SK-N-SH (cell line): ENCODE results near the gene NACAD. TPM values are rescaled to one million over a fixed set of nuclear protein-coding genes. Genes with fewer than 3 reads are reported as not detected.

Experiments used
- CTCF ChIA-PET: fragments of 300-600, 350-600 bp; formaldehyde crosslinking; extraction: SDS; loops from one replicate; lab custom pipeline; 2021; lab: Yijun Ruan, JAX
- POLR2A ChIA-PET: fragments of 350-600 bp; sonication (Branson Sonifier 250); formaldehyde crosslinking; extraction: SDS; loops from one replicate; lab custom pipeline; 2020; ENCODE audit warnings: antibody characterized with exemption, inconsistent platforms; lab: Yijun Ruan, JAX
- DNase-seq: peaks from one replicate; pipeline ENCODE4 v3.0.0; 2012
- H2AFZ ChIP-seq: fragments of 200-600 bp; sonication (generic); 2 replicates; pipeline ENCODE4 v1.8.1; 2016; ENCODE audit warnings: antibody characterized with exemption, mild to moderate bottlenecking, low read depth
- H3F3A ChIP-seq: fragments of 200-600 bp; sonication (generic); replicated peaks from 2 replicates; pipeline ENCODE3; 2016; ENCODE audit warnings: antibody characterized with exemption, mild to moderate bottlenecking; ENCODE audit not compliant: insufficient read depth
- H3K27ac ChIP-seq, 2 experiments: fragments of 200-500 bp in 1 of 2; fragments of 200-600 bp in 1 of 2; sonication (Bioruptor generic) in 1 of 2; sonication (generic), shearing (Covaris generic) in 1 of 2; 2 replicates each; pipeline versions ENCODE4 v1.5.1 to v1.6.1; 2014 to 2016; ENCODE audit warnings: low read depth in 2 of 2, inconsistent platforms in 1 of 2, low read length in 1 of 2, mild to moderate bottlenecking in 1 of 2, mixed read lengths in 1 of 2
- H3K27me3 ChIP-seq: fragments of 200-600 bp; sonication (generic), shearing (Covaris generic); 2 replicates; pipeline ENCODE4 v1.6.1; 2016; ENCODE audit warnings: mixed run types; ENCODE audit not compliant: insufficient read depth
- H3K36me3 ChIP-seq, 2 experiments: fragments of 200-500 bp in 1 of 2; fragments of 200-600 bp in 1 of 2; sonication (Bioruptor generic) in 1 of 2; sonication (generic) in 1 of 2; replicated peaks in 1 of 2; 2 replicates each; pipeline versions ENCODE3 to v1.5.1; 2014 to 2016; ENCODE audit warnings: low read length in 1 of 2, mild to moderate bottlenecking in 1 of 2; ENCODE audit not compliant: insufficient read depth in 2 of 2, control insufficient read depth in 1 of 2
- H3K4me1 ChIP-seq, 2 experiments: fragments of 200-500 bp in 1 of 2; fragments of 200-600 bp in 1 of 2; sonication (Bioruptor generic) in 1 of 2; sonication (generic), shearing (Covaris generic) in 1 of 2; 2 replicates each; pipeline versions ENCODE4 v1.5.1 to v1.6.1; 2014 to 2016; ENCODE audit warnings: low read depth in 1 of 2, low read length in 1 of 2, mixed run types in 1 of 2; ENCODE audit not compliant: insufficient read depth in 2 of 2, control insufficient read depth in 1 of 2
- H3K4me2 ChIP-seq: fragments of 200-600 bp; sonication (generic), shearing (Covaris generic); 2 replicates; pipeline ENCODE4 v1.6.1; 2017; ENCODE audit warnings: mixed run types
- H3K4me3 ChIP-seq, 2 experiments: fragments of 200-500 bp in 1 of 2; fragments of 200-600 bp in 1 of 2; sonication (Bioruptor generic) in 1 of 2; sonication (generic), shearing (Covaris generic) in 1 of 2; 2 replicates each; pipeline versions ENCODE4 v1.5.1 to v1.8.1; 2014 to 2016; ENCODE audit warnings: low read depth in 2 of 2, inconsistent platforms in 1 of 2, low read length in 1 of 2, mild to moderate bottlenecking in 1 of 2, mixed read lengths in 1 of 2, moderate library complexity in 1 of 2
- H3K79me2 ChIP-seq: fragments of 200-600 bp; sonication (generic); 2 replicates; pipeline ENCODE4 v1.8.1; 2017; ENCODE audit warnings: mild to moderate bottlenecking; ENCODE audit not compliant: insufficient read depth
- H3K9ac ChIP-seq: fragments of 200-600 bp; sonication (generic); 2 replicates; pipeline ENCODE4 v1.6.1; 2017; ENCODE audit warnings: mixed run types
- H3K9me2 ChIP-seq: fragments of 200-600 bp; sonication (generic); 2 replicates; pipeline ENCODE4 v1.6.1; 2017; ENCODE audit warnings: mixed run types
- H3K9me3 ChIP-seq: fragments of 200-600 bp; sonication (generic); 2 replicates; pipeline ENCODE4 v1.6.1; 2017; ENCODE audit warnings: mixed run types, mild to moderate bottlenecking, moderate library complexity
- H4K20me1 ChIP-seq: fragments of 200-600 bp; sonication (generic); 2 replicates; pipeline ENCODE4 v1.6.1; 2017; ENCODE audit warnings: mild to moderate bottlenecking, mixed run types; ENCODE audit not compliant: insufficient read depth
- EZH2phosphoT487 ChIP-seq: fragments of 200-600 bp; sonication (generic); IDR thresholded peaks from 2 replicates; pipeline ENCODE4 v1.6.1; 2017; ENCODE audit warnings: low read depth, mixed run types, mild to moderate bottlenecking, antibody characterized with exemption, moderate library complexity, borderline replicate concordance
- FOXM1 ChIP-seq: IDR thresholded peaks from 2 replicates; pipeline ENCODE4 v1.4.0; 2012; ENCODE audit warnings: low read depth, mild to moderate bottlenecking
- GABPA ChIP-seq: IDR thresholded peaks from 2 replicates; pipeline ENCODE4 v1.4.0; 2012; ENCODE audit warnings: low read depth, mild to moderate bottlenecking
- GATA2 ChIP-seq: sonication (generic); formaldehyde crosslinking; IDR thresholded peaks from 2 replicates; pipeline ENCODE4 v1.5.0; 2020; ENCODE audit warnings: mild to moderate bottlenecking, missing genetic modification reagents
- IRF3 ChIP-seq: fragments of 150-350 bp; IDR thresholded peaks from 2 replicates; pipeline ENCODE4 v1.6.1; 2016; ENCODE audit warnings: mild to moderate bottlenecking, low read depth, low read length
- JUND ChIP-seq: IDR thresholded peaks from 2 replicates; pipeline ENCODE4 v1.4.0; 2012
- MEF2A ChIP-seq: IDR thresholded peaks from 2 replicates; pipeline ENCODE4 v1.4.0; 2012; ENCODE audit warnings: low read depth, borderline replicate concordance
- NFIC ChIP-seq: IDR thresholded peaks from 2 replicates; pipeline ENCODE4 v1.4.0; 2012; ENCODE audit warnings: borderline replicate concordance
- PBX3 ChIP-seq: IDR thresholded peaks from 2 replicates; pipeline ENCODE4; 2012
- RAD21 ChIP-seq: IDR thresholded peaks from 2 replicates; pipeline ENCODE4 v1.6.1; 2012; ENCODE audit warnings: mild to moderate bottlenecking, low read length
- RFX5 ChIP-seq: IDR thresholded peaks from 2 replicates; pipeline ENCODE4 v1.6.1; 2012; ENCODE audit warnings: mild to moderate bottlenecking, improper control_type of control experiment, low read length
- SIN3A ChIP-seq: IDR thresholded peaks from 2 replicates; pipeline ENCODE4 v1.6.1; 2012; ENCODE audit warnings: low read depth, mild to moderate bottlenecking, low read length, moderate library complexity, borderline replicate concordance
- SMC3 ChIP-seq: IDR thresholded peaks from 2 replicates; pipeline ENCODE4 v1.6.1; 2012; ENCODE audit warnings: low read depth, low read length, improper control_type of control experiment
- TEAD4 ChIP-seq: IDR thresholded peaks from 2 replicates; pipeline ENCODE4 v1.4.0; 2012; ENCODE audit warnings: mild to moderate bottlenecking, borderline replicate concordance; ENCODE audit not compliant: insufficient read depth
- ZBTB33 ChIP-seq: IDR thresholded peaks from 2 replicates; pipeline ENCODE4 v1.4.0; 2012; ENCODE audit warnings: low read depth, borderline replicate concordance
- WGBS: methylation state at CpG from one replicate; pipeline ENCODE4 v1.1.6; 2017; ENCODE audit warnings: low lambda C conversion rate; 5-methylcytosine and 5-hydroxymethylcytosine counted together
- polyA plus RNA-seq, 3 experiments: library from polyadenylated mRNA; depleted of rRNA; stranded (reverse); fragments of >200 nt; gene quantifications; 2 replicates each; pipeline ENCODE4 v1.2.3, GENCODE V29; 2012

The NACAD gene
- polyA plus RNA-seq, 1 of the 3 experiments (the other 2 are of a cell fraction), result 2.8 TPM

GRCh38 chr7:45061352-45061751 is 27.4 kb downstream of the NACAD start:
- Histone ChIP-seq H2AFZ (no peak overlapping the region), H3K4me1 (peaks cover 0 to 2% of the 10 kb centered on the region in 2 experiments; a peak in 1 of 4 replicates), H4K20me1 (peaks cover 29% of the 10 kb centered on the region), H3K27ac (no peak overlapping the region), H3K9ac (no peak overlapping the region), H3K79me2 (peaks cover 87% of the 10 kb centered on the region), H3K27me3 (no peaks in the 10 kb centered on the region), H3K9me2 (no peaks in the 10 kb centered on the region), H3K9me3 (no peaks in the 10 kb centered on the region), H3K4me3 (no peak overlapping the region), H3K4me2 (no peak overlapping the region), H3F3A (no peaks in the 10 kb centered on the region), H3K36me3 (peaks cover 21 to 28% of the 10 kb centered on the region in 2 experiments)
- POLR2A ChIA-PET, result no interaction called here
- TF ChIP-seq SIN3A, result no peak
- TF ChIP-seq PBX3, result no peak
- TF ChIP-seq RFX5, result no peak
- TF ChIP-seq EZH2phosphoT487, result no peak
- no peak for TF ChIP-seq JUND
- no peak for TF ChIP-seq NFIC
- no peak for TF ChIP-seq GATA2 (CRISPR knock-in tag)
- TF ChIP-seq FOXM1, result no peak
- no peak for TF ChIP-seq ZBTB33
- no peak for TF ChIP-seq IRF3
- no peak for TF ChIP-seq GABPA
- TF ChIP-seq RAD21, result no peak
- no peak for TF ChIP-seq SMC3
- DNase-seq, result no peak
- 94% methylated on average over 2 of the region's 2 CpGs for WGBS
- CTCF ChIA-PET, result interaction anchor here (1.5 kb wide), 1 partner anchor 51 kb away, joined by 5 read pairs; no protein-coding TSS in a partner anchor

DNA sequence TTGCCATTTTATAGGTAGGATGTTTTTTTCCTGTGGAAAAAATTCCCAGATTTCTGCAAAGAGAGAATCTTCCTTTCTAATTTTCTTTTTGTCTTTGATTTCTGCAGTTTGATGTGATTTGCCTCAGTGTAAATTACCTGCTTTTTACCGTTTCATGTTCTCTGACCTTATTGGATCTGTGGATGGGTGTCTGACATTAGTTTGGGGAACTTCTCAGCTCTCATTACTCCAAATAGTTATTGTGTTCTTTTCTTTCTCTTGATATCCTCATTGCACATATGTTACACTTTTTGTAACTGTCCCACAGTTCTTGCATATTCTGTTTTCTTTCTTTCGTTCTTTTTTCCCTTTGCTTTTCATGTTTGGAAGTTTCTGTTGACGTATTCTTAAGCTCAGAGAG is 28.5 kb downstream of the NACAD start:
- Histone ChIP-seq H4K20me1 (peaks cover 29% of the 10 kb centered on the region), H3K9me3 (no peaks in the 10 kb centered on the region), H3K27ac (no peak overlapping the region), H3K9ac (no peak overlapping the region), H3K4me1 (peaks cover 0 to 2% of the 10 kb centered on the region in 2 experiments; a peak in 1 of 4 replicates), H3K79me2 (peaks cover 92% of the 10 kb centered on the region), H3K4me2 (no peak overlapping the region), H3K36me3 (peaks cover 15 to 22% of the 10 kb centered on the region in 2 experiments), H3F3A (no peaks in the 10 kb centered on the region), H3K4me3 (no peak overlapping the region), H3K9me2 (no peaks in the 10 kb centered on the region), H2AFZ (no peak overlapping the region), H3K27me3 (no peaks in the 10 kb centered on the region)
- CTCF ChIA-PET, result interaction anchor here (1.5 kb wide), 1 partner anchor 52 kb away, joined by 5 read pairs; no protein-coding TSS in a partner anchor
- TF ChIP-seq PBX3 (no peak), TEAD4 (no peak), GATA2 (CRISPR knock-in tag) (no peak), MEF2A (no peak)
- POLR2A ChIA-PET, result no interaction called here
- 96% methylated on average over 3 of the region's 3 CpGs for WGBS
- no peak for DNase-seq
